Left lobe of liver (tissue), 2 donors: ENCODE data around the gene PGD. TPM values are rescaled to one million over a fixed set of nuclear protein-coding genes. Genes with fewer than 3 reads are reported as not detected.
"Not testable (repeated sequence)": the region's sequence is repeated elsewhere in the genome, so short reads cannot be mapped to it uniquely, and the experiment has no call there.

Source experiments
- ATAC-seq: fragments of 200-7000 bp; cut with Tn5 transposase; one replicate; pipeline ENCODE4 v1.9.1; 2020; ENCODE audit warnings: mild to moderate bottlenecking, moderate library complexity
- DNase-seq: peaks from one replicate; pipeline ENCODE4 v3.0.0-alpha.2; 2020; ENCODE audit warnings: low spot score
- total RNA-seq: library from RNA; stranded (reverse); gene quantifications from one replicate; pipeline ENCODE4 v1.2.1, GENCODE V29; 2021
- donor health status: DM: no; HTN: no; CAD: no; lungs with moderate emphysema.
- donor health status: DM: no; HTN: yes; CAD: no.

Gene PGD
- total RNA-seq, 1 donor from 2014 or later, result 51.2 TPM

GRCh38 chr1:10432910-10433700 is 34.2 kb downstream of the PGD start:
- no peak for ATAC-seq
- no peak for DNase-seq

GRCh38 chr1:10433790-10434189 is 34.9 kb downstream of the PGD start:
- DNase-seq (no peak), ATAC-seq (no peak)

- DNase-seq, result no peak
- ATAC-seq, result no peak
Observed at GRCh38 chr1:10434590-10434989, 35.7 kb downstream of the PGD start.

GRCh38 chr1:10437052-10437451 is 38.2 kb downstream of the PGD start:
- ATAC-seq (no peak), DNase-seq (no peak)

- ATAC-seq (no peak), DNase-seq (no peak)
Observed at GRCh38 chr1:10438677-10439163, 39.9 kb downstream of the PGD start.

- ATAC-seq (no peak), DNase-seq (no peak)
Observed at GRCh38 chr1:10440305-10440704, 41.4 kb downstream of the PGD start.

GRCh38 chr1:10440794-10441193 is 41.9 kb downstream of the PGD start:
- ATAC-seq, result no peak
- no peak for DNase-seq

GRCh38 chr1:10444248-10444647 is 45.4 kb downstream of the PGD start:
- ATAC-seq, result no peak
- no peak for DNase-seq

GRCh38 chr1:10444795-10445397 is 46.0 kb downstream of the PGD start:
- ATAC-seq, result no peak
- no peak for DNase-seq

- DNase-seq, result no peak
Observed at GRCh38 chr1:10446790-10447422, 48.0 kb downstream of the PGD start.

GRCh38 chr1:10449751-10450150 is 50.9 kb downstream of the PGD start, which contains the start of gene CORT:
Gene CORT (plus strand): TSS chr1:10450031. CDS start chr1:10450224, 193 bp downstream.
- no peak for DNase-seq

More at GRCh38 chr1:10446790-10447422, 48.0 kb downstream of the PGD start:
- ATAC-seq, result no peak

GRCh38 chr1:10450156-10450814 is 51.4 kb downstream of the PGD start:
- peak; percentile 10 for ATAC-seq

More at GRCh38 chr1:10449751-10450150, 50.9 kb downstream of the PGD start, which contains the start of gene CORT:
- ATAC-seq, result no peak

GRCh38 chr1:10450836-10451235 is 52.0 kb downstream of the PGD start:
- ATAC-seq (no peak), DNase-seq (no peak)

More at GRCh38 chr1:10450156-10450814, 51.4 kb downstream of the PGD start:
- DNase-seq, result no peak

- peak; percentile 43 for ATAC-seq
- DNase-seq, result no peak
Observed at GRCh38 chr1:10451287-10451686, 52.4 kb downstream of the PGD start.

- DNase-seq (no peak), ATAC-seq (no peak)
Observed at GRCh38 chr1:10456048-10456447, 57.2 kb downstream of the PGD start.

GRCh38 chr1:10456661-10457060 is 57.8 kb downstream of the PGD start:
- no peak for DNase-seq
- ATAC-seq, result no peak

- ATAC-seq, result peak; percentile 24
- not testable (repeated sequence) for DNase-seq
Observed at GRCh38 chr1:10457462-10457861, 58.6 kb downstream of the PGD start.

- ATAC-seq, result no peak
Observed at GRCh38 chr1:10457875-10458274, 59.0 kb downstream of the PGD start.

GRCh38 chr1:10459184-10459583 is 60.3 kb downstream of the PGD start:
- no peak for DNase-seq
- peak; percentile 78 for ATAC-seq

More at GRCh38 chr1:10457875-10458274, 59.0 kb downstream of the PGD start:
- DNase-seq, result no peak

- no peak for ATAC-seq
- DNase-seq, result no peak
Observed at GRCh38 chr1:10467078-10467477, 68.2 kb downstream of the PGD start.

GRCh38 chr1:10470043-10470442 is 71.2 kb downstream of the PGD start:
- ATAC-seq (no peak), DNase-seq (no peak)
